ENCODE results near the gene CHMP3. TPM values are rescaled to one million over a fixed set of nuclear protein-coding genes. Genes with fewer than 3 reads are reported as not detected.
A peak's percentile ranks its signal among the peaks of the same experiment; 100 is the strongest.
"Not testable (repeated sequence)": the region's sequence is repeated elsewhere in the genome, so short reads cannot be mapped to it uniquely, and the experiment has no call there.

Gene CHMP3
- total and polyA plus RNA-seq, 4 donors, result 92.7 to 202 (median 146) TPM

- intact Hi-C loops (cut with DNase I), result loop anchor here in 1 of 2 donors (5.0 to 10.0 kb wide), 2 partner anchors 120 to 338 kb away; partner anchors contain the start of gene KDM3A
- DNase-seq (no peak), ATAC-seq (ENCODE audit: low FRiP score) (no peak)
- Histone ChIP-seq H3K36me3 (ENCODE audit: control insufficient read depth in 1 of 2, insufficient read depth in 2 of 2, low read length in 1 of 2) (peaks cover 1 to 2% of the 10 kb centered on the region in 2 donors), H3K4me1 (ENCODE audit: control insufficient read depth in 1 of 2, insufficient read depth in 2 of 2, low read length in 2 of 2) (peaks cover 0 to 6% of the 10 kb centered on the region in 2 donors), H3K9me3 (ENCODE audit: control insufficient read depth, low read length) (no peaks in the 10 kb centered on the region), H3K27me3 (ENCODE audit: control insufficient read depth in 1 of 2, insufficient read depth in 2 of 2, low read length in 1 of 2) (no peaks in the 10 kb centered on the region), H3K4me3 (ENCODE audit: low read length in 2 of 2) (peak overlapping the region; percentile 66 to 90), H3K27ac (ENCODE audit: low read depth in 1 of 2, low read length in 2 of 2) (peak overlapping the region; percentile 83 to 97)
- WGBS, 2 donors, result 0 to 1% methylated on average over 16 of the region's 16 CpGs
These were observed 740 bp downstream of the CHMP3 start for GRCh38 chr2:86562485-86562921.

- ATAC-seq (ENCODE audit: low FRiP score) (no peak), DNase-seq (no peak)
- no peaks in the 10 kb centered on the region for H3K9me3 ChIP-seq (ENCODE audit: control insufficient read depth, low read length)
- H3K36me3 ChIP-seq (ENCODE audit: control insufficient read depth in 1 of 2, insufficient read depth in 2 of 2, low read length in 1 of 2), result peaks cover 0 to 2% of the 10 kb centered on the region in 2 donors
- no peaks in the 10 kb centered on the region for H3K27me3 ChIP-seq (ENCODE audit: control insufficient read depth in 1 of 2, insufficient read depth in 2 of 2, low read length in 1 of 2)
- H3K27ac ChIP-seq (ENCODE audit: low read depth in 1 of 2, low read length in 2 of 2), result no peak overlapping the region
- intact Hi-C loops (cut with DNase I), result no loop called here
- H3K4me3 ChIP-seq (ENCODE audit: low read length in 2 of 2), result no peak overlapping the region
- H3K4me1 ChIP-seq (ENCODE audit: control insufficient read depth in 1 of 2, insufficient read depth in 2 of 2, low read length in 2 of 2), result peaks cover 0 to 6% of the 10 kb centered on the region in 2 donors
- WGBS, 2 donors, result 91 to 94% methylated on average over 2 of the region's 2 CpGs
These were observed 5.4 kb downstream of the CHMP3 start for GRCh38 chr2:86557836-86558235.

- H3K4me1 ChIP-seq (ENCODE audit: control insufficient read depth in 1 of 2, insufficient read depth in 2 of 2, low read length in 2 of 2), result peaks cover 0 to 6% of the 10 kb centered on the region in 2 donors
- 92 to 95% methylated on average over 16 of the region's 16 CpGs for WGBS, 2 donors
These were observed 6.7 kb downstream of the CHMP3 start for GRCh38 chr2:86556508-86556907.

DNA sequence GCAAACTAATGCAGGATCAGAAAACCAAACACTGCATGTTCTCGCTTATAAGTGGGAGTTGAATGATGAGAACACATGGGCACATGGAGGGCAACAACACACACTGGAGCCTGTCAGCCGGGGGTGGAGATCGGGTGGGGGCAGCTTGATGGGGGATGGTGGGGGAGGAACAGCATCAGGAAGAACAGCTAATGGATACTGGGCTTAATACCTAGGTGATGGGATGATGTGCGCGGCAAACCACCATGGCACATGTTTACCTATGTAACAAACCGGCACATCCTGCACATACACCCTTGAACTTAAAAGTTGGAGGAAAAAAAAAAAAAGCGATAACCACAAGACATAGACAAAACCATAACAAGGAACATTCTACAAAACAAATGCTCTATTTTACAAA, 10.4 kb downstream of the CHMP3 start:
- Histone ChIP-seq H3K36me3 (ENCODE audit: control insufficient read depth in 1 of 2, insufficient read depth in 2 of 2, low read length in 1 of 2) (no peaks in the 10 kb centered on the region), H3K4me3 (ENCODE audit: low read length in 2 of 2) (no peak overlapping the region), H3K4me1 (ENCODE audit: control insufficient read depth in 1 of 2, insufficient read depth in 2 of 2, low read length in 2 of 2) (no peaks in the 10 kb centered on the region), H3K27me3 (ENCODE audit: control insufficient read depth in 1 of 2, insufficient read depth in 2 of 2, low read length in 1 of 2) (no peaks in the 10 kb centered on the region), H3K9me3 (ENCODE audit: control insufficient read depth, low read length) (no peaks in the 10 kb centered on the region), H3K27ac (ENCODE audit: low read depth in 1 of 2, low read length in 2 of 2) (no peak overlapping the region)
- 95 to 96% methylated on average over 7 of the region's 7 CpGs for WGBS, 2 donors
- intact Hi-C loops (cut with DNase I), result no loop called here
- no peak for ATAC-seq (ENCODE audit: low FRiP score)
- no peak for DNase-seq

More at GRCh38 chr2:86556508-86556907, 6.7 kb downstream of the CHMP3 start:
- ATAC-seq (ENCODE audit: low FRiP score), result no peak
- Histone ChIP-seq H3K36me3 (ENCODE audit: control insufficient read depth in 1 of 2, insufficient read depth in 2 of 2, low read length in 1 of 2) (peaks cover 0 to 2% of the 10 kb centered on the region in 2 donors), H3K4me3 (ENCODE audit: low read length in 2 of 2) (no peak overlapping the region), H3K9me3 (ENCODE audit: control insufficient read depth, low read length) (no peaks in the 10 kb centered on the region), H3K27ac (ENCODE audit: low read depth in 1 of 2, low read length in 2 of 2) (no peak overlapping the region), H3K27me3 (ENCODE audit: control insufficient read depth in 1 of 2, insufficient read depth in 2 of 2, low read length in 1 of 2) (no peaks in the 10 kb centered on the region)
- DNase-seq, result no peak
- intact Hi-C loops (cut with DNase I), result no loop called here

- H3K4me1 ChIP-seq (ENCODE audit: control insufficient read depth in 1 of 2, insufficient read depth in 2 of 2, low read length in 2 of 2); DNase-seq; H3K27ac ChIP-seq (ENCODE audit: low read depth in 1 of 2, low read length in 2 of 2); H3K4me3 ChIP-seq (ENCODE audit: low read length in 2 of 2); H3K27me3 ChIP-seq (ENCODE audit: control insufficient read depth in 1 of 2, insufficient read depth in 2 of 2, low read length in 1 of 2); intact Hi-C loops (cut with DNase I); H3K9me3 ChIP-seq (ENCODE audit: control insufficient read depth, low read length); ATAC-seq (ENCODE audit: low FRiP score); H3K36me3 ChIP-seq (ENCODE audit: control insufficient read depth in 1 of 2, insufficient read depth in 2 of 2, low read length in 1 of 2): not testable (repeated sequence)
- 97 to 98% methylated on average over 26 of the region's 26 CpGs for WGBS, 2 donors
These were observed 13.1 kb downstream of the CHMP3 start for GRCh38 chr2:86549963-86550725.

DNA sequence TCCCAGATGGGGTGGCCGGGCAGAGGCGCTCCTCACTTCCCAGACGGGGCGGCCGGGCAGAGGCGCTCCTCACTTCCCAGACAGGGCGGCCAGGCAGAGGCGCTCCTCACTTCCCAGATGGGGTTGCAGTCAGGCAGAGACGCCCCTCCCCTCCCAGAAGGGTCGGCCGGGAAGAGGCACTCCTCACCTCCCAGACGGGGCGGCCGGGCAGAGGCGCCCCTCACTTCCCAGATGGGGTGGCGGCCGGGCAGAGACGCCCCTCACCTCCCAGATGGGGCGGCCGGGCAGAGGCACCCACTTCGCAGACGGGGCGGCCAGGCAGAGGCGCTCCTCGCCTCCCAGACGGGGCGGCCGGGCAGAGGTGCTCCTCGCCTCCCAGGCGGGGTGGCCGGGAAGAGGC, 13.8 kb downstream of the CHMP3 start:
- H3K4me3 ChIP-seq (ENCODE audit: low read length in 2 of 2); DNase-seq; H3K9me3 ChIP-seq (ENCODE audit: control insufficient read depth, low read length); H3K36me3 ChIP-seq (ENCODE audit: control insufficient read depth in 1 of 2, insufficient read depth in 2 of 2, low read length in 1 of 2); intact Hi-C loops (cut with DNase I); H3K27me3 ChIP-seq (ENCODE audit: control insufficient read depth in 1 of 2, insufficient read depth in 2 of 2, low read length in 1 of 2); H3K4me1 ChIP-seq (ENCODE audit: control insufficient read depth in 1 of 2, insufficient read depth in 2 of 2, low read length in 2 of 2); H3K27ac ChIP-seq (ENCODE audit: low read depth in 1 of 2, low read length in 2 of 2); ATAC-seq (ENCODE audit: low FRiP score): not testable (repeated sequence)
- WGBS, 2 donors, result 97 to 98% methylated on average over 28 to 31 of the region's 31 CpGs

DNA sequence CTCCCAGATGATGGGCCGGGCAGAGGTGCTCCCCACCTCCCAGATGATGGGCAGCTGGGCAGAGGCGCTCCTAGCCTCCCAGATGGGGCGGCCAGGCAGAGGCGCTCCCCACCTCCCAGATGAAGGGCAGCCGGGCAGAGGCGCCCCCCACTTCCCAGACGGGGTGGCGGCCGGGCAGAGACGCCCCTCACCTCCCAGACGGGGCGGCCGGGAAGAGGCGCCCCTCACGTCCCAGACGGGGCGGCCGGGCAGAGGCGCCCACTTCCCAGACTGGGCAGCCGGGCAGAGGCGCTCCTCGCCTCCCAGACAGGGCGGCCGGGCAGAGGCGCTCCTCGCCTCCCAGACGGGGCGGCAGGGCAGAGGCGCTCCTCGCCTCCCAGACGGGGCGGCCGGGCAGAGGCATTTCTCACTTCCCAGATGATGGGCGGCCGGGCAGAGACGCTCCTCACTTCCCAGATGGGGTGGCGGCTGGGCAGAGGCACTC, 14.3 kb downstream of the CHMP3 start:
- DNase-seq; H3K4me1 ChIP-seq (ENCODE audit: control insufficient read depth in 1 of 2, insufficient read depth in 2 of 2, low read length in 2 of 2); H3K9me3 ChIP-seq (ENCODE audit: control insufficient read depth, low read length); intact Hi-C loops (cut with DNase I); H3K36me3 ChIP-seq (ENCODE audit: control insufficient read depth in 1 of 2, insufficient read depth in 2 of 2, low read length in 1 of 2); H3K27me3 ChIP-seq (ENCODE audit: control insufficient read depth in 1 of 2, insufficient read depth in 2 of 2, low read length in 1 of 2); H3K27ac ChIP-seq (ENCODE audit: low read depth in 1 of 2, low read length in 2 of 2); H3K4me3 ChIP-seq (ENCODE audit: low read length in 2 of 2); ATAC-seq (ENCODE audit: low FRiP score): not testable (repeated sequence)
- WGBS, 2 donors, result 93 to 95% methylated on average over 35 to 37 of the region's 37 CpGs

- ATAC-seq (ENCODE audit: low FRiP score); H3K4me1 ChIP-seq (ENCODE audit: control insufficient read depth in 1 of 2, insufficient read depth in 2 of 2, low read length in 2 of 2); H3K36me3 ChIP-seq (ENCODE audit: control insufficient read depth in 1 of 2, insufficient read depth in 2 of 2, low read length in 1 of 2); H3K27me3 ChIP-seq (ENCODE audit: control insufficient read depth in 1 of 2, insufficient read depth in 2 of 2, low read length in 1 of 2); H3K9me3 ChIP-seq (ENCODE audit: control insufficient read depth, low read length); H3K4me3 ChIP-seq (ENCODE audit: low read length in 2 of 2); DNase-seq; intact Hi-C loops (cut with DNase I); H3K27ac ChIP-seq (ENCODE audit: low read depth in 1 of 2, low read length in 2 of 2): not testable (repeated sequence)
- WGBS, 2 donors, result 97 to 98% methylated on average over 19 to 20 of the region's 20 CpGs
These were observed 14.9 kb downstream of the CHMP3 start for GRCh38 chr2:86548165-86548912.

Measured in aorta (tissue), 5 donors.